Activated CD4-positive, alpha-beta T cell treated with anti-CD3 and anti-CD28 coated beads for 48 hours (primary cell): Measurements from ENCODE around the gene MEF2A.
"Not testable (repeated sequence)": the region's sequence is repeated elsewhere in the genome, so short reads cannot be mapped to it uniquely, and the experiment has no call there.

Experiments
- DNase-seq: peaks from one replicate; pipeline ENCODE4 v3.0.0-alpha.2; 2020

Gene MEF2A

DNA sequence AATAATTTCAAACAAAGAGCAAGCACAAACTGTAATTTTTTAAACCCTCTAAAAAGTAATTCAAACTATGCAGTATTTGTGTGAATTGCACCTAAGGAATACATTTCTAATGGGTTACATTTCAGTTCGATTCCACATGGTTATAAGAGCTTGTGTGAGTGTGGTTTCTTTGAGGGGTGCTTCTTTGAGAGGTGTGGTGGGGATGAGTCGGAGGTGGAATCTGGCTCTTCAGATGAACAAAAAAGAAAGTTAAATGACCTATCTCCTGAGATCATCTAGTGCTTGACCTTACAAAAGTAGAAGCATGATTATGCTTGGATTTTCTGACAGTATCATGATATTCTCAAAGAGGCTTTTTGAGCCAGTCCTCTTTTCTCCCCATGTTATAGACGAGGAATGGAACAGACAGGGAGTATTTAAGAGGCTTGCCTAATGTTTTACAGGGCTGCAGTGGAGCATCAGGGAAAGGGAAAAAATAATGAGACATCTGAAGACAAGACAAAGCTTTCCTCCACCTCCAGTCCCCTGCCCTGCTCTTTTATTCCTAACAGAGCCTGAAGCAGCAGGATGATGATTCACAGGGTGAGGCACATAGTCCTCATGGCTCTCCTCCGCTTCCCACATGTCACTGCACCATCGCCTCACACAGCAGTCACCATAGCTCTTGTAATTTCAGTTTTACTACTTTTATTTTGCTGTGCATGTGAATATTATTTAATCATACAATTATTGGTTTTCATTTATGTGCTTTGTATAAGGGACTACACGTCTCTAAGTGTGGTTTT is 85.4 kb downstream of the MEF2A start:
- no peak for DNase-seq

DNA sequence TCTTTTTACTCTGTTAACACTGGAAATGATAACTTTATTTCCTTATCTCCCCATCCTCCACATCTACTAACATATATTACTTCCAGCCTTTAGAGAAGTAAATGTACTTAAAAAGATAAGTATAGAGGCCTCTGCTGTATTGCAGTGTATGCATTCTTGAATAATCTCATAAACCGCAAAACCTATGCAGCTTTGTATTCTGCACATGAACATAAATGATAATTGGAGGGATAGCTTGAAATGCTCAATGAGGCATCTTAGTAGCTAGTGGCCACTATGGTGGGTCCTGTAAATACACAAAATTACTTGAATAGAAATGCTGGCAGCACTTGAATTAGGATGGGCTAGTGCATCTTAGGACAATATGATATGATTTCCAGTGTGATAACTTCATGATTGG is 90.4 kb downstream of the MEF2A start:
- no peak for DNase-seq

DNA sequence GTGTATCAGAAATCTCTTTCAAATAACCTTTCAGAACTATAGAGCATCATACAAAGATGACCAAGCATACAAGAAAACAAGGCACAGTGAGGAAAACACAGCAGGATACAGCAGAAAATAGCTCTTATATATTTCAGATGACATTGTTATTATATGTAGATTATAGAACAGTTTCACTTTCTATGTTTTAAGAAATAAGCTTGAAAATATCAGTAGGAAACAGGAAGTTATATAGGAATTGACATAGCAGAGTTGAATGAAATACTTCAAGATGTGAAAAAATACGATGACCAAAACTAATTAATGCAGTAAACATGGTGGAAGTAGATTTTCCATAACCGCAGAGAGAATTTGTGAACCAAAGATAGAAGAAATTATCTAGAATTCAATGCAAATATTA is 92.2 kb downstream of the MEF2A start:
- DNase-seq, result no peak

DNA sequence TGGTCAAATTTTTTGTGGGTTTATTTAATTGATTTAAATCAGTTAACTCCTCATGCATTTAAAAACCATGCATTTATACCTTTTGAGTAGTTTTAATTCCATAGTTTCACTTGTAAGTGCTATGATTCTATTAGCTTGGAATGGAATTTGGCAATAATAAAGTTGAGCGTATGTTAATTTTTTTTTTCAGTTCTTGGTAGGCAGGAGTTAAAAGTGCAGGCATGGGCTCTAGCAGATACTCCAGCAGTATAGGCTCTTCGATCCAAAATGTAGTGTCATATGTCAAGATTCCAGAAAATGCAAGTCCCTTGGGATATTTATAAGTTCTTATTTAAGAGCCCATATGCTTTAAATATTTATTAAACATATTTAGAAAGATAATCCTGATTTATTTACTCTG is 97.1 kb downstream of the MEF2A start:
- DNase-seq, result no peak

DNA sequence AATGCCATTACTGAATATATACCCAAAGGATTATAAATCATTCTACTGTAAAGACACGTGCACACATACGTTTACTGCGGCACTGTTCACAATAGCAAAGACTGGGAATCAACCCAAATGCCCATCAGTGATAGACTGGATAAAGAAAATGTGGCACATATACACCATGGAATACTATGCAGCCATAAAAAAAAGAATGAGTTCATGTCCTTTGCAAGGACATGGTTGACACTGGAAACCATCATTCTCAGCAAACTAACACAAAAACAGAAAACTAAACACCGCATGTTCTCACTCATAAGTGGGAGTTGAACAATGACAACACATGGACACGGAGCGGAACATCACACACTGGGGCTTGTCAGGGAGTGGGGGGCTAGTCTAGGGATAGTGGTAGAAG is 100.3 kb downstream of the MEF2A start:
- not testable (repeated sequence) for DNase-seq

DNA sequence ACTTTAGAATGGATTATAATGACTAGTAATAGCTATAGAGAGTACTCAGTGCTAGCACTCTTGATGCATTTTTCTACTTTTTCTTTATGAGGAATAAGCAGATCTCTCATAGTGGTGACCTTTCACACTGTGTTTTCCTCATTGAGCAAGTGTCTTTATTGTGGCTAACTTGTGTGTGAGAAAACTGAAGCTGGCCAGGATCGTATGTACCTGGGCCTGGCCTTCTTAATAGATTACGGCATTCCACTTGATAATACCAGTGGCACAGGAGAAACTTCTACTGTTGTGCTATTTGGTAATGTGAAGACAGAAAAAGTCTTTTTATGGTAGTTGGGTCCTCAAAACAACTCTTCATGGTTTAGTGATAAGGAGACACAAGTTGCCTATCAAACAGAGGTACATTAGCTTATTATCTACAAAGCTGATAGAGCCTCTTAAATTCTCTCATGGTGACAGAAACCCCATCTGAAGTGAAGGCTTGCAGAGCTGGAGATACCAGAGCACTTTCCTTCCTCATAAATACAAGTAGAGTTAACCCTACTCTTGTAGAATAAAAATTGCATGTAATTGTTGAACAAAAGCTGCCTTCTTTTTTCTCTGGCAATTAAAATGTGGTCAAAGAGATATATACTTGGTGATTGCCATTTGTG is 102.9 kb downstream of the MEF2A start:
- DNase-seq, result no peak

DNA sequence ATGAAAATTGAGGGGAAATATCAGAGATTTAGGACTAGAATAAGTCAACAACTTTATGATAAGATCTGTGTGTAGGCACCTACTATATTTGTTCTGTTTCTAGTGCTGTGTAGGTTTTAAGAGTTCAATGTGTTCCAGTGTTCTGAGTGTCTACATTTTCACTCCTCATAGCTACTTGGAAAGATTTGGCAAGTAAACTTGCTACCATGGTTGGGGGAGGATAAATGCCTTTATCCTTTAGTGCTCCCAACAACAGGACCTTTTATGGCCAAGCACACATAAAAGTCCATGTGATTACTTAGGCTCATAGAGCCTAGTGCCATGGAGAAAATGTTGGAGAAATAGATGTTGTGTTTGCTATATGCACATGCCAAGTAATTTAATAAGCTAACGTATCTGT is 103.5 kb downstream of the MEF2A start:
- DNase-seq, result no peak

DNA sequence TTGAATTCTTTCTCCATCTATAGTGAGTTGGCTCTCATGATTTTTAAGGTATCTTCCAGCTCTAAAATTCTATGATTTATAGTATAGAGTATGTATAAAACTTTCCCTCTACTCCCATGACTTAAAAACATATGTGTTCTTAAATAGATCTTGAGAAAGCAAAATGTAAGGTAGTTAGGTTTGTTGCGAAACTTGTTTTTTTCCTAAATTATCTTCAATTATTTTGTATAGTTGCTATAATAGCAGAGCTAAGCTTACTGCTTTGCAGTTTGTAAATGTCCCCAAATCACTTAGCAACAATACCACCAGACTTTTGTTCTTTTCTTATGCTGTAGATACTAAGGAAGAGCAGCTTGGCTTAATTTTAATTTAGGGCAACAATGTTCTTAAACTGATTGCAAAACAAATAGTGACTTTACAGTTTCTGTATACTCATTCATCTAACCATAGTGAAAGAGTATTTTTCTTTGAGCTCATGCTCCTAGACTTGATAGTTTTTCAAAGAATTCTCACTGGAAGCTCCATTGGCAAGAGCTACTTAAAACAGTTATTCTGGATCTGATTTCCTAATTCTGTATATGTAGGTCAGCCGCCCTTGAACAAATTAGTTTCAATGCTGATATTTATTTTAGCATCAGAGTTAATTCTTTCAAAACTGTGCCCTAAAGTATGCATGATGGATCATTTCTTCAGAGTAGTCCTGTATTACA is 106.3 kb downstream of the MEF2A start:
- DNase-seq, result no peak

DNA sequence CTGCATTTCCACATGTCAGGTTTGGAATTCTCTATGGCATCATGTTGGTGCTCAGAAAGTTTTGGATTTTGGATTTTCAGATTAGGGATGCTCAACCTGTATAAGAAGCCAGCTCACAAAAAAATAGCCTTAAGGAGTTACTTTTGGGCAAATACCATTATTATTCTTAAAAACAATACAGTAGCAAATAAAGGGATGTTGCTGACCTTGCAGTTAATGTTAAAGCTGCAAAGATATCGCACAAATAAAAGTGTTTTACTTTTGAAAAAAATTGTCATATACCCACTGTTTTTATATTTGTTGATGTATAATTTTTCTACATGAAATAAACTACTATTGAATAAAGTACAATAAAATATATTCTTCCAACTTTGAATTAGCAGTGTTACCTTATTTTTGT is 107.3 kb downstream of the MEF2A start:
- no peak for DNase-seq

DNA sequence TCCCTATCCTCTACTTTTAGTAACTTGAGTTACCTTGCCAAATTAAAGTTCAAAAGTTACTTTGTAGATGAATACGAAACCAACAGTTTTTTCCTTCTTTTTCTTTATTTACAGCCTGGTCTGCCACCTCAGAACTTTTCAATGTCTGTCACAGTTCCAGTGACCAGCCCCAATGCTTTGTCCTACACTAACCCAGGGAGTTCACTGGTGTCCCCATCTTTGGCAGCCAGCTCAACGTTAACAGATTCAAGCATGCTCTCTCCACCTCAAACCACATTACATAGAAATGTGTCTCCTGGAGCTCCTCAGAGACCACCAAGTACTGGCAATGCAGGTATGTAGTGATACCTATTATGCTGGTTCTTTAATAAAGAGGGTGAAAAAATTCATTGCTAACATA is 108.5 kb downstream of the MEF2A start:
- DNase-seq, result no peak

DNA sequence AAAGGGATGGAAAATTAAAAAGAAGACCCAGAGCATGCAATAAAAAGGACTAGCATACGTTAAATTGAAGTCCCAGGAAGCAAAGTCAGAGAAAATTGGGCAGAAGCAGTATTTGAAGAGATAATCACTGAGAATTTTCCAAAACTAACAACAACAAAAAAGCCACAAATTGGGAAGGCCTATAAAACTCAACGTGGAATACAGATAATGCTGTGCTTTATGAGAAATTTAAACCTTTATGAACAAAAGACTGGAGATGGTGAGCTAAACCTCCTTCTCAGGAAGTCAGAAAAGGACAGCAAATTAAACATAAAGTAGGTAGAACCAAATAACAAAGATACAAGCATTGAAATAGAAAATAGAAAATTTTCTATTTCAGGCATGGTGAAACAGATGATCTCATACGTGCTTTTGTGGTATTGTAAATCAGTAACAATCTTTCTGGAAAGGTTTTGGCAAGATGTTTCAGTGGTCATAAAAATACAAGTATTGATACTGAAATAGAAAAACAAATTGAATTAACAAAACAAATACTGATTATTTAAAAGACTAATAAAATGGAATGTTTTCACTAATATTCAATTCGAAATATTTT is 111.9 kb downstream of the MEF2A start:
- DNase-seq, result no peak

DNA sequence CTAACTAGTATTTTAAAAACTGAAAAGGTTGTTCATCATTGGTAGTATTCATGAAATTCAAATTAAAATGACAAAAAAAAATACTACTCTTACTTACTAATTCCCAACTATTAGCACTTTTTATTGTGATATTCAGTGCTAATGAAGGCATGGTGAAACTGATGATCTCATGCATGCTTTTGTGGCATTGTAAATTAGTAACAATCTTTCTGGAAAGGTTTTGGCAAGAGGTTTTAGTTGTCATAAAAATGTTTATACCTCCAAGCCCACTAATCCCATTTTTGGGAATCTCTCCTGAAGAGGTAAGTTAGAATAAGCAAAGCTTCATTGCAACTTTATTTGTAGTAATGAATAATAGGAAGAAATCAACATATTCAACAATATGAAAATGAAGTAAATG is 114.5 kb downstream of the MEF2A start:
- DNase-seq, result no peak

DNA sequence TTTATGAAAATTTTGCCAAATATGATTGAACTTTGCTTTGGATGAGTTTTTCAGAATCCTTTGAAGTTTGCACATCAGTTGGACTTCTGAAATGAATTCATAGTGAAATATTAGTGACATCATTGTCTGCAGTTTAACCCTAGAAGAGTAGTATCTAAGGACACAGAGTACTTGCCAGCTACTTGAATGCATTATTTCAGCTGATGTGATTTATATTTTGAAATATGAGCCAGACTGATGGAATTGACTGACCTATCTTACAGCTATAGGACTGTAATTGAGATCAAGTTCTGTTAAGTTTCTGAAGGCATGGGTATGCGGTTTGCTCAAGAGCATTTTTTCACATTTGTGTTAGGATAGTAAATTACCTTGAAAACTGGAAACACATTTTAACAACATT is 116.2 kb downstream of the MEF2A start:
- no peak for DNase-seq

DNA sequence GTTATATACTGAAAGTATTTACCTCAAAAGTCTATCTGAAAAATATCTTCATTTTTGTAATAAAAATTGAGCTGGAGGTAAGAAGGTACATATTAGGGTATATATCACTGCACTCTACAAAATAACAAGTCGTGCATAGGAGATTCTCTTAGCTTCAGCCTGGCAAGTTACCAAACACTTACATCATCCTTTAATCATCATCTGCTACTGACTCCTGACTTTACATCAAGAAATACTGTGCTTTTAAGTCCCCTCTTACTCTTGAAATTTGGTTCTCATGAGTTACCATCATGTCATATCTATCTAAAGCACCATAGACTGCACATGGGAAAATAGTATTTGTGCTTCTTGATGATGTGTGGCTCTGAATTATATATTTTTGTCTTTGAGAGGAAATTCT is 116.7 kb downstream of the MEF2A start:
- DNase-seq, result no peak

DNA sequence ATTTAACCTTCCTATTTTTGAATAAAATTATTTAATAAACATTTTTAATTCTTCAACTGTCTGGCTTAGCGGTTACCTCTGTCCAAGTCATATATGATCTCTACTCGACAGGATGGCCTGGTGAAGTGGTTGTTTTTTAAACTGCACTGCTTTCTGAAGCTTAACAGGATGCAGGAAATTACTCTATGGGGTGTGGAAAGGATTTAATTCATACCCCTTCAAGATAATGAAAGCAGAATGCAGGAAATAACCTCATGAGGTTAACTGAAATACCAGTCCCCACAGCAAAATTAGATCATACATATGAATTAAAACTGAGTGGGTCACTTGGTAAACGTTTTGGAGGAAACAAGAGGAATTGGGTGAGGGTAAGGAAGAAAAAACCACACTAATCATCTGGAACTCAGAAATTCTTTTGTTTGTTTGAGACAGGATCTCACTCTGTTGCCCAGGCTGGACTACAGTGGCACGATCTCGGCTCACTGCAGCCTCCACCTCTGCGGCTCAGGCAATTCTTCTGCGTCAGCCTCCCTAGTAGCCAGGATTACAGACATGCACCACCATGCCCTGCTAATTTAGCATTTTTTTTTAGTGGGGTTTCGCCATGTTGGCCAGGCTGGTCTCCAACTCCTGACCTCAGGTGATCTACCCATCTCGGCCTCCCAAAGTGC is 117.4 kb downstream of the MEF2A start:
- DNase-seq, result no peak

DNA sequence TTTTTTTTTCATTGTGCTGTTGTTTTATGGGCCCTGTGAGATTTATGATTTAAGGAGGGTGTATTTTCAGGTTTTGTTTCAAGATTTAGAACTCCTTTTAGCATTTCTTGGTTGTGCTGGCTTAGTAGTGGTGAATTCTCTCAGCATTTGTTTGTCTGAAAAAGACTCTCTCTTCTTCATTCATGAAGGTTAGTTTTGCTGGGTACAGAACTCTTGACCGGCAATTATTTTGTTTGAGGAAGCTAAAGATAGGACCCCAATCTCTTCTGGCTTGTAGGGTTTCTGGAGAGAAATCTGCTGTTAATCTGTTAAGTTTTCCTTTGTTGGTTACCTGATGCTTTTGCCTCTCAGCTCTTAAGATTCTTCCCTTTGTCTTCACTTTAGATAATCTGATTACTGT is 120.5 kb downstream of the MEF2A start:
- no peak for DNase-seq

DNA sequence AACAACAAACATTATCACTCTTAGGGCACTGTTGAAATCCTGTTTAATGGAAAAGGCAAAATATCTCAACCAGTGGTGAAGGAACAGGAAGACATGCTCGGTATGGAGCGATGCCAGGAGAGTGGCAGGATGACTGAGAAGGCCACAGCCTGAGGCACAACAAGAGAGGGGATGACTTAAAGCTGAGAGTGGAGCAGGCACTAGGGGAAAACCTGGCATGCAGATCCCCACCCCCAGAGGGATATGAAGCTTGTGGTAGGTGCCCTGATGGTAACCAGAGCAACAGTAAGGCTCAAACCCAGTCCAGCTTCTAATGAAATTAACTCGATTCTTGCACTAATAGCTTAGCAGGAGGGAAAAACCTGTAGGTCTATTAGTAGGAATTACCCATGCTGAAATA is 127.0 kb downstream of the MEF2A start:
- no peak for DNase-seq

DNA sequence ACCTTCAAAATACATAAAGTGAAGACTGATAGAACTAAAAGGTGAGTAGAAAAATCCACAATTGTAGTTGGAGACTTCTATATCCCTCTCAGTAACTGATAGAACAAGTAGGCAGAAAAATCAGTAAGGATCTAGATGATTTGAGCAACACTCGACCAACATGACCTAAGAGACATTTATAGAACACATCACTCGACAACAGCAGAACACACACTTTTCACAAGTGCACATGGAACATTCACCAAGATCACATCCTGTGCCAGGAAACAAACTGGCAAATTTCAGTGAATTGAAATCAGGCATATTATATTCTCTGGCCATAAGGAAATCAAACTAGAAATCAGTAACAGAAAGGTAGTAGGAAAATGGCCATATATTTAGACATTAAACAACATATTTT is 130.3 kb downstream of the MEF2A start:
- DNase-seq, result no peak

DNA sequence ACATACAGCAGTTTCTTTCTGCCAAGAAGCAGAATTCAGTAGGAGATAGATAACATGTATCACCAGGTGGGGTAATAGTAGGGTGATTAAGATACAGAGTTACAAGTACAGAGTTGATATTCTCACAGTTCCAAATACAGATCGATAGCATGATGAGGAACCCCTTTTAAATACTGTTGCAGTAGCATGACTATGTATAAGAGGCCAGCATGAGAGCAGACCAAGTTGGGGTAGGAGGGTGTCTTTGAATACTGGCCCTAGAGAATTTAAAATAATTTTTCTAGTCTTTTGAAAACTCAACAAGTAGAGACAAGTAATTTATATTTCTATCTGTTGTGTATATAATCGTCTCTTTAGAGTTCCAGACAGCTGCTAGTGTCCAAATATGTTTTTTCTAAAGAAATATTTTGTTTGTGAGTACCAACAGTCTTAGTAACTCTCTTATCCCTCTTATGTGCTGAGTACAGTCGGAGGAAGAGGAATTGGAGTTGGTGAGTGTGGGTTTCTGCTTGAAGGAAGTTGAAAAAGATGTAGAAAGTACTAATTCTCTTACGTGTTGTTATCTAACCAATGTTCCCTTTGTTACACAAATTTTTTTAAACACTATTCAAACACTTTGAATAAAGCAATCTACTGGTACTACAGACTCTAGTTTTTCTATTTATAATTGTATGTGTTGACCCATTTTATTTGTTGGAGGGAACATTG is 137.3 kb downstream of the MEF2A start:
- DNase-seq, result no peak

DNA sequence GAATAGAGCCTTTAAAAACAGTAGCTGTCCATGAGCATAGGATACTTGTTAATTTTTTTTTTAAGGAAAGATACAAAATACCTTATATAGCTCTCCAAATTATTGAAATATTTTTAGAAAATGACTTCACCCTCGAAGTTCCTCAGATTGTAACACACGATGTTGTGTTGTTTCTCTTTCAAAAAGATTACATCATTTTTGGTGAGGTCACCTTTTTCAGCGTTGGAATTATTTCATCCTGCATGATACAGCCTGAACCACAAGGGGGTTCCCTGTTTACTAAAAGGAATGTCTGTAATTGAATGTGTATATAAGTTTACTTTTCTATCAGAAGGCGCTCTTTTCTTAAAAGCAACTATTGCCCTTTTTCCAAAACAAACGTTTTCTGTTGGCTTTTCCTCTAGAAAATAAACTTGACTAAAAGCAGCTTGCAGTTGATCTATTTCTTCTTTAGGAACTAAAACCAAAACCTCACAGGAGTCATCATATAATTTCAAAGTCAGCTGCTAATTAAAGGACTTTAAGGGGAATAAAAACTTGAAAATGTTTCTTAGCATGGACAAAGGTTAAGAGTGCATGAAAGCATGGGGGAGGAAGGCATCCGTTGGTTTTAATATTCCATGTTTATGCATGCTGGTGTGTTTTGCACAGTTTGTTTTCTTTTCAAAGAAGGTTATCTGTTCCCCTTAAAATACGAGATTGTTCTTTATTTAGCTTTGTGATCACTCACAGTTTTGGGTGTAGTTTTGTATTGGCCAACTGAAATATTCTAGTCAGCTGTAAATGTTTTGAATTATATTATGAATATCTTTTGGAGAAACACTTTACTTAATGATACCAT is 138.0 kb downstream of the MEF2A start:
- DNase-seq, result no peak

DNA sequence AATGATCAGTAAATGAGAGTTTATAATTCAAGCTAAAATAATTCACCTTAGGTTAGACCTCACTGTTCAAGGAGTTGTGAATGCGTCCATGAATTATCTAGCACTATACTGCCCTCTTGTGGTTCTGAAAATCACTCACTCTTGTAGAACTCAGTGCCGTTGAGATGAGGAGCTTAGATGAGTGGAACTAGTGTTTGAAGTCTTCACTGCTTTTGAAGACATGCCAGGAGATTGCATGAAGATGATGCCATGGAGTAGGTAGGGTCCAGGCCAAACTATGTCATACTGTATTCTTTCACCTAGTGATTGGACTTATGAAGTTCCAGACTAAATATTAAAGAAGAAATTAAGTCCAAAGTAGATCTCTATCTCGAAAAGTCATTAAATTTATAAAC is 138.7 kb downstream of the MEF2A start:
- DNase-seq, result no peak
